Amygdala (tissue), 56 donors: ENCODE results near the gene USH1G.
"Not testable (repeated sequence)": the region's sequence is repeated elsewhere in the genome, so short reads cannot be mapped to it uniquely, and the experiment has no call there.

Source experiments
- DNase-seq, 56 donors: peaks; one replicate each; lab custom pipeline; 2025; lab: John Stamatoyannopoulos, UW

USH1G gene

DNA sequence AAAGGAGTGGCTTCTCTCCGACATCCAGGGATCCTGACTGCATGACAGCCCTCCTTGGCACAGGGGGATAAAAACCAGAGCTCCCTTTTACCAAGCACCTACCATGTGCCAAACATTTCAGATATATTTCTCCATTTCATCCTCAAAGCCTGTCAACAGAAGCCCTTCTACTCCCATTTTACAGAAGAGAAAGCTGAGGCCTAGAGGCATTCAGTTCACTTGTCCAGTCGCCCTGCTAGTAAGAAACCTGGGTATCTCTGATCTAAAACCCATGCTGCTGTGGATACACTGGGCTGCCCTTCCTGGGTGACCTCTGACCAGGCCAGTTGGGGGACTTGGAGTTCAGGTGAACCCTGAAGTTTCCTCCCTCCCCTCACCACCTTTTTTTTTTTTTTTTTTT, 44.4 kb downstream of the USH1G start:
- no peak for DNase-seq

DNA sequence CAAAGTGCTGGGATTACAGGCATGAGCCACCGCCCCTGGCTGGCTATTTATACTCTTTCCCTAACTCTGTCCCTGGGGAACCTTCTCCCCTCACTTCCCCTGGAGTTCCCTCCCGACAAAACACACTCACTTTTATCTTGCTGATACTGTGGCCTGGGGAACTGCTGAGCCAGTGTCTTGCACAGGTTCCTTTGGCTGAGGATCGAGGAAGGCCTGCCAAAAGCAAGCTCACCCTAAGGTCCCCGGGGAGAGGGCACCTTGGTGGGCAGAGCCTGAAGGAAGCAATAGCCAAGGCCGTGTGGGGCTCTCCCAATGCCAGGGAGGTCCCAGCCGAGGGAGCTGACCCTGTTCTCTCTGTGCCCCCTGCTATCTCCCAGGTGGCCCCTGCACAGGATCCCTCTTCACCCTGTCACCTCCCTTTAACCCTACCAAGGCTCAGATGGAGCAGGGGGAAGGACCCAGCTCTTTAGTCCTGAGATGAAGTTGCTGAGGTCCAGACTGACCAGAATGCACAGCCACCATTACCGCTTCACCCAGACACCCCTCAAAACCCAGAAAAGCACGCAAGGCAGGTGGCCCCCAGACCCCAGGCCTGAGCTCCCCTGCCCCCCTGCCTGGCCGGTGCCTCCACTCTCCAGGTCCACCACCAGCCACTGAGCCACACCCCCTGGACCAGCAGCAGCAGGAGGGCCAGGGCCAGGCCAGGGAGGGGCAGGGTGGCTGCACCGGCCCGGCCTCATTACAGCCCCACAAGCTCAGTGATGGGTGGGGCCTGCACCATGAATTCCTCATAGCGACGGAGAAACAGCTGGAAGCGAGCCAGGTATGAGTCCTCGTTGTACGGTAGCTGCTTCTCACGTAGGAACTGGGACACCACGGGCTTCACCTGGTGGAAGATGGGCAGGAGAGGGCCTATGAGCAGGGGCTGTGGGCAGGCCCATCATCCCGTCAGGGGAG, 45.2 kb downstream of the USH1G start:
- DNase-seq, result no peak

DNA sequence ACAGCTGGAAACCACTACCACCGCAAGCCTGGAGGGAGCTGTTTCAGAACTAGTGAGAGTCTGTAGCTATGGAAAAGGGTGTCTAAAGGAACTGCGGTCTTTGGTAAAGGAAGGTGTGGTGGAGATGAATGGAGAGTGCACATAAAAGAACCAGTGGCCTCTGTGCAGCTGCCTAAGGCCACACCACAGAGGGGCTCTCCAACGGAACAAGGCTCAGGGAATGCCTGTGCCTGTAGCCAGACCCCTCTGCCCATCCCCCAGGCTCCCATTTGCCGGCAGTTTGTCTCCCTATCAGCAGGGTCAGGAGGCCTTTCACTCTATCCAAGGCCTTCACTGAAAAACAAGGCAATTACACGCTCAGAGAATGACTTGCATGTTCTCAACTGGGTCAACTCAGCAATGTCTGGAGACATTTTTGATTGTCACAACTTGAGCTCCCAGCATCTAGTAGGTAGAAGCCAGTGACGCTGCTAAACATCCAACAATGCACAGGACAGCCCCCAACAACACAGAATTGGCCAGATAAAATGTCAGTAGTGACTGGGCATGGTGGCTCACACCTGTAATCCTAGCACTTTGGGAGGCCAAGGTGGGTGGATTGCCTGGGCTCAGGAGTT, 47.0 kb downstream of the USH1G start:
- DNase-seq, result no peak

DNA sequence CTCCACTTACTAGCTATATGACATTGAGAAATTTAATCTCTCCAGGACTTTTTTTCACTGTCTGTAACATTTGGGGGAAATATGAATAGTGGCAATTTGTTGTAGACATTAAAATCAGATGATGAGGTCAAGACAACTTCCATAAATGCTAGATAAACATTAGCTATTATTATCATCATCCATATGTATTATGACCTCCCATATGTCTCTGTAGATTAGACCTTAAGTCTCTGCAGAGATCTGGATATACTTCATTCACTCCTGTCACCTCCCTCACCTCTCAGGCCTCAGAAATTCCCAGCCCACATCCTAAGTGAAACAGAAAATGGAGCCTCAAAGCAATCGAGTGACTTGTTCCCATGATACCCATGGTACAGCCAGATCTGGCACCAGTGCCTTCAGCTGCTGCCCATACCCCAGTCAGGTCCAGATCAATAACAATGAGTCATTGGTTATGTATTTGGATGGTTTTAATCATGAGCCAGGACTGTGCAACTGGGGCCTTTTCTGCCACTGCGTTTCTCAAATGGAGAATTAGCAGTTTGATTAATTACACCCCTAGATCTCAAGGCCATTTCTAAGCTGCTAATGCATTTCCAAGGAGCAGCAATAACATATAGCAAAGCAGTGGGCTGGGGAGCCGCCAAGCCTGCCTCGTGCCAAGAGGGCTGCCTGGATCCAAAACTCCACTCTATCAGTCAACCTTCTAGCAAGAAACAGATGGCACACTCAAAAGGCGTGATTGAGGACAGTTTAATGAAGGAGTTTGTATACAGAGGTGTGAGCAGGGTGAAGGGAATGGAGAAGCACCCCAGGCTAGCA, 47.7 kb downstream of the USH1G start:
- no peak for DNase-seq

DNA sequence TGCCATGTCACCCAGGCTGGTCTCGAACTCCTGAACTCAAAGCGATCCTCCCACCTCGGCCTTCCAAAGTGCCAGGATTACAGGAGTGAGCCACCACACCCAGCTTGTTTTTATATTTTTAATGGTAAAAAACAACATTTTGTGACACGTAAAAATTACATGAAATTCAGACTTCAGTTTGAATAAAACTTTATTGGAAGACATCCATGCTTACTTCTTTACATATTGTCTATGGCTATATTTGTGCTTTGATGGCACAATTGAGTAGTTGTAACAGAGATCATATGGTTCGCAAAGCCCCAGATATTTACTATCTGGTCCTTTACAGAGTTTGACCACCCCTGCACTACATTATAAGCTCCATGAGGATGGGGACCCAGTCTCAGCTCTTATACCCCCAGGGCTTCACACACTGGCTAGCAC, 48.4 kb downstream of the USH1G start:
- no peak for DNase-seq

DNA sequence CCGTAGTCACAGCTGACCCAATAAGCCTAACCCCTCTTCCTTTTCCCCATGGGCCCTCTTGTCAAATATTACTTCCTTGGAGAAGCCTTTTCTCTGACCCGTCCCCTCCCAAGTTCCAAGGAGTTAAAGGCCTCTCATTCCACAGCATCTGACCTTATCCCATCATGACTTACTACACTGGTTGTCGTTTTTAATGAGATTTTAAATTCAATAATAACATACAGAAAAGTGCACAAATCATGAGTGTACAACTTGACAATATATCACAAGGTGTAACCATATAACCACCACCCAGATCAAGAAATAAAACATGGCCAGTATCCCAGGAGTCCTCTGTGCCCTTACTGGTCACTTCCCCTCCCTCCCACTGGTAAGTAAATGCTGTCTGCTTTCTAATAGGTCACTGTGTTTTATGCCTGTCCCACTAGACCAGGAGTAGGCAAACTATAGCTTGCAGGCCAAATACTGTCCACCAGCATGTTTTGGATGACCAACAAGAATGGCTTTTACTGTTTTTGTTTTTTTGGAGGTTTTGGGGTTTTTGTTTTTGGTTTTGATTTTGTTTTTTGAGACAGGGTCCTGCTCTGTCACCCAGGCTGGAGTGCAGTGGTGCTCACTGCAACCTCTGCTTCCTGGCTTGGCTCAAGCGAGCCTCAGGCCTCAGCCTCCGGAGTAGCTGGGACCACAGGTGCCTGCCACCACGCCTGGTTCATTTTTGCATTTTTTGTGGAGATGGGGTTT, 49.0 kb downstream of the USH1G start:
- no peak for DNase-seq

DNA sequence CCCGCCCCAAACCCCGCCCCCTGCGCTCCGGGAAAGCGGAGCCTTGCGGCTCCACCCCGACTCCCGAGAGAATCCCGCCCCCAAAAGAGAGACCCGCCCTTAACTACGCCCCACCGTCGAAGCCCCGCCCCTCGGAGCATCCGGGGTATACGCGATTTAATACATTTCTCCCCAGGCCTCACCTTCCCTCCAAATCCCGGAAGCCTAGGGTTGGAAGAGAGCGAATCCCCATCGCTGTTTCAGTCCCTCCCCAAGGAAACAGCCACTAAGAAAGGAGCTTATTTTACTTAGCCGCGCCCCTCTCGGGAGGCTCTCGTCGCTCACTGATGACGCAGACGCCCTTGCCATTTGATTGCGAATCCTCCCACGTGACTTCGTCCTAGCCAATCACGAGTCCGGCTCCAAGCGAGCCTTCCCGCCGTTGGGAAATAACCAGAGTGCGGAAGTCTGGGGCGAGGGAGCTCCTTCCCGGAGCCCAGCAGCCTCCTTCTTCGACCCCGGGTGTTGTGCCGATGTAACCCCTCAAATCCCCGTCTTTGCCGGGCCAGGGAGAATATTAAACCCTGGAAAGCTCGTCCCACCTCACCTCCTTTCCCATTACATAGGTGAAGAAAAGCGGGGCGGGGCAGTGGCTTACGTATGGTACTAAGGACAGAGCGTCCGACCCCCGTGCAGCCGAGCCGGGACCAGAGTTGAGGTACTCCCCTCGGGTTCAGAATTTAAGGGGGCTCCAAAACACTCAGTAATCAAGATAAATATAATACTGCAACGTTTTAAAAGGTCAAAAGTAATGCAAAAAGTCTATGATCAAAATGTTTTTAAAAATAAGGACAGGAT, 49.8 kb downstream of the USH1G start:
- peak; percentile 91 to 100 (median 99) for DNase-seq

DNA sequence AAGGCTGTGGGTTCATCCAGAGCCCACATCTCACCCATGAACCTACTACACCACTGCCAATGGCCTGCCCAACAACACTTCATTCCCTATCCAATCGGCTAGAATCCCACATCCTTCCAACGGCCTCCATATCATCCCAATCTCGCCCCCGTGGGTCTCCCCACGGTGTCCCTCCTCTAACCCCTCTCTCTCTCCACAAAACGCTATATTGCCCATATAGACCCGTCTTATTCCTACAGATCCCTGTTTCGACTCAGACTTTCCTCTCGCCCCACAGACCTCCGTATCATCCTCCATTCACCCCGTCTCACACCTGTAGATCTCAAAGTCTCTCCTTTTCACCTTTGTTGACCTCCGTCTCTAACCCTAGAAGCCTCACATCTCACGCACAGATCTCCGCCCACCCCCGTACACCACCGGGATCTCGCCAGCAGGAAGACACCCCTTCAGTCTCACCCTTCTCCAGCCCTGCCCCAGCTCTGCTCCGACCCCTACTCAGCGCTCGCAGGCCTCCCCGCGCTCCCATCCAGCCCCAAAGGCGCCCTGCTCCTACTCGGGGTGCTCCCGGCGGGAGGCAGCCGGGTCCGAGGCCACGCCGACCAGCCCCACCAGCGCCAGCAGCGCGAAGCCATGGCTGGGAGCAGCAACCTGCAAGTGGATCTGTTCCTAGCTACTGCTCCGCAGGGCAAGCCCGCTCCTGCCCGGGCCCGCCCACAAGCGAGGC, 50.6 kb downstream of the USH1G start, which contains the start of gene FDXR:
FDXR (minus strand) TSS at position 682 of the 724 bp plus-strand sequence; CDS start at position 632, 50 bp downstream.
- no peak for DNase-seq

DNA sequence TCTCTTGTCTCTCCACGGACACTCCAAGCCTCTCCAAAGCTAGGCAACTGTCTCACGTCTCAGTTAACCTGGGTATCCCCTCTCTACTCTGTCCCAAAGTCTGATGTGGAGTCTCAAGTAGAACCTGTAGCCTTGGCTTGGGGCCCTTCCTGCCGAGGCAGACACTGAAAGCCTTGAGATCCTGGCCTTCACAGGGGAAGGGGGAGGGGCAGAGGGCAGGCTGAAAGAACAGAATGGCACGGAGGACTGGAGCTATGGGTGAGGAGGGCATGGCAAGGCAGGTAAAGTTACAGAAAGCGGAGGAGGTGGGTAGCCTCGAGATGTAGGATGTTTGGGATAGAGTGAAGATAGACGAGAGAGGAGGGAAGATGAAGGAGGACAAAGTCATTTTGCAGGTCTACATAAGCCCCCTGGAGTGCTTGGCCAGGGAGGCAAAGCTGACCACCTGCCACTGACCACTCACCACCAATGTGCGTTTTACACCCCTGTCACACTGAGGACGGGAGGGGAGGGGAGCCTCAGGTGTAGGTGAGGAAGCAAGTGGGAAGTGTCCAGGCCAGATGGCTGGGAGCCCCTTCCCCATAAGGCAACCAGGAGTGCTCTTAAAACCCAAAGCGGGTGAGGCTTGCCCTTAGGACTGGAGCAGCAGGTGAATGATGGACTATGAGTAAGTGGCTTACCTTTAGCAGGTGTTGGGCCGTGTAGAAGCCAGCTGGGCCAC, 51.5 kb downstream of the USH1G start:
- DNase-seq, result no peak

DNA sequence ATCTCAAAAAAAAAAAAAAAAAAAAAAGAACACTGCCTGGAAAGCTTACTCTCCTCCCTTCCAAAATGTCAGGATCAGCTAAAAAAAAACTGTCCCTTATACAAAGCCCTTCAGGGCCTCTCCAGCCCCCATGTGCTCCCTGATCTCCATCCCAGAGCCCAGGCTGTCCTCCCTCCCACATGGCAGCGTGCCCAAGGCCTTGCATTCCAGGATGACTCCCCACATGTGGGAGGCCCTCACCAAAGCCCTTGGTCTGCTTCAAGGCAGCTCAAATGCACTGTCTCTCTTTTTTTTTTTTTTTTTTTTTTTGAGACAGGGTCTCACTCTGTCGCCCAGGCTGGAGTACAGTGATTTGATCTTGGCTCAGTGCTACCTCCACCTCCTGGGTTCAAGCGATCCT, 52.5 kb downstream of the USH1G start:
- DNase-seq, result no peak

DNA sequence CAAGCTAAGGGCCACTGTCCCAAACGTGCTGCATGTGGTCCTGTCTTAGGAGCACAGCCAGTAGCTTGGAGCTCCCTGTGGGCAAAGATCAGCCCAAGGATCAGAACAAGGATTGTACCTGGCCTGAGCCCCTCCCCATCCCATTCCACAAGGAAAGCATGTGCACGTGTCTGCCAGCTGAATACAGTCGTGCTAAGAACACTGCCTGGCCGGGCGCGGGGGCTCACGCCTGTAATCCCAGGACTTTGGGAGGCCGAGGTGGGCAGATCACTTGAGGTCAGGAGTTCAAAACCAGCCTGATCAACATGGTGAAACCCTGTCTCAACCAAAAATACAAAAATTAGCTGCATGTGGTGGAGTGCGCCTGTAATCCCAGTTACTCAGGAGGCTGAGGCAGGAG, 53.0 kb downstream of the USH1G start:
- not testable (repeated sequence) for DNase-seq

DNA sequence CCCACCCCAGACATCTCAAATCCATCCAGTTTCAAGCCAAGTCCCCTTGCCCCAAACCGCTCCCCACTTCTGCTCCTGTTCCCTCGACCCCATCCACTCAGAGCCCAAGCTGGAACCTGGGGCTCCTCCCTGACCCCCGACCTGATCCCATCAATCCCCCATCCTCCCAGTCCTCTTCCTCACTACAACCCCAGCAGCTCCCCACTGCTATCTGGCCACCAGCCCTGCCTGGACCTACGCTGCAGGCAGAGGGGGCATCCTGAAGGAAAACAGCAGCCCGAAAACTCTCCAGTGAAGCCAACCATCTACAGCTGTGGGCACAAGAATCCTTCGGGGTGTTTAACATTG, 54.2 kb downstream of the USH1G start:
- no peak for DNase-seq

DNA sequence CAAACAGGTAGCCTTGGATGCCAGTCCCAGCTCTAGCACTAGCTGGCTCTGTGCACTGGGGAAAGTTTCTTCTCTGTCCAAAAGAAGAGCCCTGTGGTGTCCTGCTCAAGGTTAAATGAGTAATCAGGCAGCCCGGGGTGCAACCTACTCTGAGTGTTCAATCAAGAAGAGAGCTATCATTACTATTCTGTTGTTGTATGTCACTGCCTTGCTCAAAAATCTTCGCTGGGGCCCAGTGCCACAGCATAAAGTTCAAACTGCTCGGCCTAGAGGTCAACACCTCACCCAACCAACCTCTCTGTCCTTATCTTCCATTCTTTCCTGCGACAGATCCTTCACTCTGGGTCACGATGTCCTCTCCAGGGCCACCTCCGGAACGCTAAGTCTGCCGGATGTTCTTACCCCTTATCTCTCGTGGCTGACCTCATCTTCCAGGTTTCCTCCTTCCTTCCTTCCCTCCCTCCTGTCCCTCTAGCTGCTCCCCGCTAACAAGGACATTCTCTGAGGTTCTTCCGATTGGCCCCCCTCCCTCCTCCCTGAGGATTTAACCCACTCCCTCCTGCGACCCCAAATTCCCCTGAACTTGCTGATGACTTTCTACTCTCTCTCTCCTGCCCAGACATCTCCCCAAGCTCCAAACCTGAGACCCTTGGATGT, 54.7 kb downstream of the USH1G start:
- no peak for DNase-seq

DNA sequence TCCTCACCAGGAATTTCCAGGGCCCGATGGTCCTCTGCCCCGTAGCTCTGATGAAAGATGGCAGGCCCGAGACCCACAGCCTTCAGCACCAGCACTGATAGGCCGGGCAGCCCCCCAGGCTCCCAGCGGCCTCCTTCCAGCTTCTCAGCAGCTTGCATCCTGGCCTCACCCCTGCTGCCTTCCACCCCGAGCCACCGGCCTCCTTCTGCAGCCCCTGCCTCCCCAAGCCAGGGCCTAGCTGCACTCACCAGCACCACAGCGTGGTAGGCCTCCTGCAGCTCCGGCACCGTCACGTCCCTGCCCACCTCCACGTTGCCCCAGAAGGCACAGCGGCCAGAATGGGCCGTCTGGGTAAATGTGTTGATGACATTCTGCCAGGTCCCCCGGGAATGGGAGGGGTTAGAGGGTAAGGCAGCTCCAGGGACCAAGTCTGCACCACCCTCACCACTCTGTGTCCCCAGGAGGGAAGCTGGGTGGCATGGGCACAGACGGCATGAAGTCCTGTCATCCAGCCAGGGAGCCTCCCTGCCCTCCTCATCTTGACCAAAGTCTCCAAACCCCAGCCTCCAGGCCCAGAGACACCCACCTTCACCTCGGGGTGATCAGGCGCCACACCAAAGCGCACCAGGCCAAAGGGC, 56.7 kb downstream of the USH1G start:
- DNase-seq, result no peak
